HepG2 (cell line): ENCODE data around the gene KIFC1. TPM values are rescaled to one million over a fixed set of nuclear protein-coding genes. Genes with fewer than 3 reads are reported as not detected.
A peak's percentile ranks its signal among the peaks of the same experiment; 100 is the strongest.

Experiments used
- ATAC-seq: fragments of 200-7000 bp; cut with Tn5 transposase; 3 replicates; pipeline ENCODE4 v1.9.1; 2020; ENCODE audit warnings: mild to moderate bottlenecking, moderate library complexity
- BruUV-seq: library from RNA; stranded (reverse); fragments of 400-500 nt; replicated peaks from 2 replicates; lab custom pipeline; 2021; lab: Mats Ljungman, UMichigan
- CTCF ChIA-PET: fragments of 300-600 bp; formaldehyde crosslinking; extraction: SDS; loops from one replicate; lab custom pipeline; 2021; ENCODE audit warnings: low total read pairs, inconsistent platforms, low intra/inter-chr PET ratio; lab: Yijun Ruan, JAX
- POLR2A ChIA-PET: fragments of 350-600 bp; sonication (Branson Sonifier 250); formaldehyde crosslinking; loops from one replicate; lab custom pipeline; 2020; ENCODE audit warnings: antibody characterized with exemption, inconsistent platforms; lab: Yijun Ruan, JAX
- DNase-seq: peaks from one replicate; pipeline ENCODE4 v3.0.0-alpha.2; 2015; ENCODE audit warnings: low spot score
- FAIRE-seq: peaks from 3 replicates; lab custom pipeline; 2011; peaks lifted over from hg19 to GRCh38; lab: Jason Lieb, UNC
- H2AFZ ChIP-seq: one replicate; pipeline ENCODE4 v1.6.1; 2011; ENCODE audit warnings: low read length, inconsistent platforms
- H3K27ac ChIP-seq: fragments of 300-600 bp; 3 replicates; pipeline ENCODE4 v1.8.0; 2011; ENCODE audit warnings: mixed run types, mild to moderate bottlenecking, mixed read lengths, low read length, inconsistent platforms; ENCODE audit not compliant: insufficient read depth; ENCODE audit errors: extremely low read length
- H3K27me3 ChIP-seq, 2 experiments: fragments of 200-600 bp in 1 of 2; 2 replicates in 1 of 2; 3 replicates in 1 of 2; pipeline versions ENCODE4 v1.6.0 to v1.8.0; 2011; ENCODE audit warnings: low read length in 2 of 2, mild to moderate bottlenecking in 2 of 2, moderate library complexity in 2 of 2, inconsistent platforms in 1 of 2; ENCODE audit not compliant: insufficient read depth in 2 of 2, control insufficient read depth in 1 of 2
- H3K36me3 ChIP-seq, 2 experiments: fragments of 200-600 bp in 1 of 2; replicated peaks in 1 of 2; 2 replicates in 1 of 2; 3 replicates in 1 of 2; pipeline versions ENCODE4 v1.5.1 to v1.8.0; 2011; ENCODE audit warnings: low read length in 2 of 2, inconsistent platforms in 1 of 2; ENCODE audit not compliant: insufficient read depth in 2 of 2, control insufficient read depth in 1 of 2
- H3K4me1 ChIP-seq: 2 replicates; pipeline ENCODE4 v1.5.1; 2012; ENCODE audit warnings: low read length, inconsistent platforms; ENCODE audit not compliant: insufficient read depth
- H3K4me2 ChIP-seq: 2 replicates; pipeline ENCODE4 v1.6.0; 2011; ENCODE audit warnings: low read depth, low read length, inconsistent platforms
- H3K4me3 ChIP-seq, 3 experiments: fragments of 200-600 bp in 1 of 3; sonication (generic), shearing (Covaris generic) in 1 of 3; replicated peaks in 1 of 3; 2 replicates each; pipeline ENCODE4 v1.5.1; 2011 to 2016; ENCODE audit warnings: low read length in 3 of 3, inconsistent platforms in 2 of 3, low read depth in 2 of 3, mild to moderate bottlenecking in 2 of 3, control low read depth in 1 of 3, mixed read lengths in 1 of 3; ENCODE audit not compliant: insufficient read depth in 1 of 3
- H3K79me2 ChIP-seq: one replicate; pipeline ENCODE4 v1.6.1; 2011; ENCODE audit warnings: low read length, inconsistent platforms; ENCODE audit not compliant: insufficient read depth
- H3K9ac ChIP-seq: 2 replicates; pipeline ENCODE4 v1.6.0; 2011; ENCODE audit warnings: mild to moderate bottlenecking, low read depth, low read length, inconsistent platforms; ENCODE audit not compliant: insufficient read depth
- H3K9me3 ChIP-seq: 2 replicates; pipeline ENCODE4 v1.5.1; 2012; ENCODE audit warnings: mild to moderate bottlenecking, low read length
- H4K20me1 ChIP-seq: 2 replicates; pipeline ENCODE4 v1.6.0; 2011; ENCODE audit warnings: inconsistent platforms, mild to moderate bottlenecking, low read length, moderate library complexity; ENCODE audit not compliant: insufficient read depth
- AGO2 ChIP-seq: fragments of 200-400 bp; formaldehyde crosslinking; optimal IDR thresholded peaks from 2 replicates; pipeline ENCODE3; 2017; ENCODE audit warnings: mild to moderate bottlenecking, low read depth, low read length, moderate library complexity
- GMEB1 ChIP-seq: sonication (generic); formaldehyde crosslinking; IDR thresholded peaks from 2 replicates; pipeline ENCODE4 v1.5.1; 2020; ENCODE audit warnings: missing genetic modification reagents, mild to moderate bottlenecking, borderline replicate concordance
- JUNB ChIP-seq: sonication (generic); formaldehyde crosslinking; IDR thresholded peaks from 2 replicates; pipeline ENCODE4 v1.8.0; 2022; ENCODE audit warnings: missing genetic modification reagents, mild to moderate bottlenecking, borderline replicate concordance
- KDM5B ChIP-seq: sonication (generic); formaldehyde crosslinking; IDR thresholded peaks from 2 replicates; pipeline ENCODE4 v1.4.0; 2020; ENCODE audit warnings: missing genetic modification reagents, mild to moderate bottlenecking, borderline replicate concordance
- KMT2A ChIP-seq: sonication (generic); formaldehyde crosslinking; IDR thresholded peaks from 2 replicates; pipeline ENCODE4 v1.4.0; 2020; ENCODE audit warnings: missing genetic modification reagents
- MAF1 ChIP-seq: sonication (generic); formaldehyde crosslinking; IDR thresholded peaks from 2 replicates; pipeline ENCODE4 v1.5.0; 2020; ENCODE audit warnings: missing genetic modification reagents, borderline replicate concordance
- MLX ChIP-seq: IDR thresholded peaks from 2 replicates; pipeline ENCODE4 v1.6.1; 2016
- RBAK ChIP-seq: sonication (generic); formaldehyde crosslinking; IDR thresholded peaks from 2 replicates; pipeline ENCODE4 v1.5.1; 2020; ENCODE audit warnings: mild to moderate bottlenecking, missing genetic modification reagents
- SIN3A ChIP-seq: IDR thresholded peaks from 2 replicates; pipeline ENCODE4 v1.6.1; 2011; ENCODE audit warnings: low read depth, mild to moderate bottlenecking, control low read depth, low read length, borderline replicate concordance
- SMC3 ChIP-seq: IDR thresholded peaks from 2 replicates; pipeline ENCODE4 v1.6.1; 2011; ENCODE audit warnings: low read length, improper control_type of control experiment
- SNAPC2 ChIP-seq: sonication (generic); formaldehyde crosslinking; IDR thresholded peaks from 2 replicates; pipeline ENCODE4 v1.8.1; 2022; ENCODE audit warnings: mild to moderate bottlenecking, missing genetic modification reagents
- SP140L ChIP-seq: sonication (generic); formaldehyde crosslinking; IDR thresholded peaks from 2 replicates; pipeline ENCODE4 v1.4.0; 2020; ENCODE audit warnings: missing genetic modification reagents, borderline replicate concordance
- TAF1 ChIP-seq: sonication (generic); formaldehyde crosslinking; IDR thresholded peaks from 2 replicates; pipeline ENCODE4 v1.4.0; 2020; ENCODE audit warnings: missing genetic modification reagents
- TMF1 ChIP-seq: sonication (generic); formaldehyde crosslinking; IDR thresholded peaks from 2 replicates; pipeline ENCODE4 v1.8.1; 2022; ENCODE audit warnings: low read depth, missing genetic modification reagents
- ZIK1 ChIP-seq: sonication (generic); formaldehyde crosslinking; IDR thresholded peaks from 2 replicates; pipeline ENCODE4 v1.5.0; 2020; ENCODE audit warnings: mild to moderate bottlenecking, low read depth, missing genetic modification reagents, borderline replicate concordance
- ZNF17 ChIP-seq: sonication (generic); formaldehyde crosslinking; IDR thresholded peaks from 2 replicates; pipeline ENCODE4 v1.5.0; 2020; ENCODE audit warnings: mild to moderate bottlenecking, missing genetic modification reagents
- ZNF205 ChIP-seq: IDR thresholded peaks from 2 replicates; pipeline ENCODE4 v1.6.1; 2018; ENCODE audit warnings: missing biosample characterization, missing genetic modification reagents
- ZNF234 ChIP-seq: sonication (generic); formaldehyde crosslinking; conservative IDR thresholded peaks from 2 replicates; pipeline ENCODE4 v1.5.1; 2020; ENCODE audit warnings: mild to moderate bottlenecking, missing genetic modification reagents
- ZNF280B ChIP-seq: sonication (generic); formaldehyde crosslinking; IDR thresholded peaks from 2 replicates; pipeline ENCODE4 v1.5.0; 2020; ENCODE audit warnings: missing genetic modification reagents, mild to moderate bottlenecking, borderline replicate concordance
- ZNF292 ChIP-seq: sonication (generic); formaldehyde crosslinking; IDR thresholded peaks from 2 replicates; pipeline ENCODE4 v1.8.1; 2022; ENCODE audit warnings: mild to moderate bottlenecking, low read depth, missing genetic modification reagents, borderline replicate concordance
- WGBS: methylation state at CpG from one replicate; pipeline ENCODE4 v1.1.6; 2017; ENCODE audit warnings: low lambda C conversion rate; 5-methylcytosine and 5-hydroxymethylcytosine counted together
- in situ Hi-C: cut with HindIII; loops from 2 replicates; pipeline ENCODE4 v1.10.0; 2017; ENCODE audit warnings: low pct_unique_long_range_greater_than_20kb; ENCODE audit not compliant: extremely low pct_ligation_motif_present
- intact Hi-C: fragments of 100-400 bp; cut with micrococcal nuclease; formaldehyde crosslinking; loops from one replicate; pipeline ENCODE4 v1.10.0; 2022; ENCODE audit not compliant: unreplicated experiment
- polyA plus RNA-seq, 8 experiments: library from polyadenylated mRNA; depleted of rRNA in 3 of 8; stranded (reverse) in 7 of 8; unstranded in 1 of 8; fragments of >200 nt; fragmentation: Illumina TruSeq in 4 of 8; extraction: Trizol in 4 of 8; gene quantifications; 2 replicates each; pipeline versions ENCODE4 v1.2.1 to v1.2.3, GENCODE V29; 2011 to 2016; ENCODE audit warnings: low read depth in 4 of 8, missing spikeins in 1 of 8, mixed read lengths in 1 of 8; ENCODE audit not compliant: insufficient read depth in 1 of 8
- total RNA-seq, 5 experiments: library from RNA; depleted of rRNA; stranded (reverse); fragments of >200 nt; fragmentation: Illumina TruSeq; extraction: Trizol; gene quantifications; 2 replicates each; pipeline ENCODE4 v1.2.3, GENCODE V29; 2016; ENCODE audit warnings: low read depth in 1 of 5

The KIFC1 gene
- total and polyA plus RNA-seq, 2 of the 13 experiments (the other 11 are each of a cell fraction or from before 2014, with no cell fraction given): 25.0 to 45.5 TPM

GRCh38 chr6:33417128-33417902 is 25.7 kb downstream of the KIFC1 start:
- Histone ChIP-seq H3K9ac (peak overlapping the region; percentile 85), H4K20me1 (no peaks in the 10 kb centered on the region), H3K4me1 (peaks cover 44% of the 10 kb centered on the region), H3K36me3 (peaks cover 17 to 30% of the 10 kb centered on the region in 2 experiments), H2AFZ (no peak overlapping the region), H3K4me3 (peak overlapping the region; percentile 68 to 96 (median 82)), H3K27me3 (peaks cover 2 to 13% of the 10 kb centered on the region in 2 experiments; a peak in 3 of 5 replicates), H3K27ac (peak overlapping the region; percentile 82), H3K9me3 (no peaks in the 10 kb centered on the region), H3K4me2 (peak overlapping the region; percentile 96), H3K79me2 (peaks cover 21% of the 10 kb centered on the region)
- intact Hi-C loops: no loop called here
- DNase-seq (no peak), ATAC-seq (peak; percentile 4), FAIRE-seq (peak; percentile 42)
- ChIA-PET CTCF (no interaction called here), POLR2A (interaction anchor here (0.6 to 2.8 kb wide), 5 partner anchors 13 to 168 kb away, joined by 3 to 23 read pairs (median 8); partner anchors contain the start of gene ZBTB9)
- BruUV-seq: TSS peak; percentile 87
- WGBS: 3% methylated on average over 22 of the region's 25 CpGs
- in situ Hi-C loops: loop anchor here (10.0 to 25.0 kb wide), 2 partner anchors 130 to 213 kb away; partner anchors contain the start of genes B3GALT4, HSD17B8, PFDN6 and RGL2
- TF ChIP-seq SMC3 (0 out of 2 replicates have a peak, but pooled peaks have one; percentile 5), TMF1 (CRISPR knock-in tag) (no peak), ZNF292 (0 out of 2 replicates have a peak, but pooled peaks have one; percentile 11), RBAK (CRISPR knock-in tag) (0 out of 2 replicates have a peak, but pooled peaks have one; percentile 40), SNAPC2 (CRISPR knock-in tag) (0 out of 2 replicates have a peak, but pooled peaks have one; percentile 42), KMT2A (CRISPR knock-in tag) (0 out of 2 replicates have a peak, but pooled peaks have one; percentile 22), ZNF280B (CRISPR knock-in tag) (peak; percentile 7; the same call in 1 of the 2 replicates), SP140L (CRISPR knock-in tag) (no peak), MLX (CRISPR knock-in tag) (no peak), AGO2 (peak; percentile 36), ZNF234 (CRISPR knock-in tag) (0 out of 2 replicates have a peak, but pooled peaks have one; percentile 57), SIN3A (0 out of 2 replicates have a peak, but pooled peaks have one; percentile 54), GMEB1 (CRISPR knock-in tag) (no peak), MAF1 (no peak), KDM5B (CRISPR knock-in tag) (no peak), TAF1 (CRISPR knock-in tag) (peak; percentile 7; the same call in 1 of the 2 replicates), ZNF17 (0 out of 2 replicates have a peak, but pooled peaks have one; percentile 47), ZNF205 (0 out of 2 replicates have a peak, but pooled peaks have one; percentile 14), ZIK1 (CRISPR knock-in tag) (no peak), JUNB (CRISPR knock-in tag) (no peak)
